DND-41 (cell line): ENCODE results near the gene SPINK1.

ENCODE experiments used
- EZH2 ChIP-seq: IDR thresholded peaks from 3 replicates; pipeline ENCODE4 v1.6.1; 2012; ENCODE audit warnings: borderline replicate concordance, low read depth, mild to moderate bottlenecking, moderate library complexity, low read length, inconsistent platforms; ENCODE audit not compliant: severe bottlenecking
- TF ChIP-seq, protein P1 (sequence below): IDR thresholded peaks from 2 replicates; pipeline ENCODE4 v1.5.1; 2012; ENCODE audit warnings: borderline replicate concordance, low read length, moderate library complexity, mild to moderate bottlenecking; ENCODE audit not compliant: poor library complexity, severe bottlenecking; ENCODE audit errors: extremely low read depth

DNA sequence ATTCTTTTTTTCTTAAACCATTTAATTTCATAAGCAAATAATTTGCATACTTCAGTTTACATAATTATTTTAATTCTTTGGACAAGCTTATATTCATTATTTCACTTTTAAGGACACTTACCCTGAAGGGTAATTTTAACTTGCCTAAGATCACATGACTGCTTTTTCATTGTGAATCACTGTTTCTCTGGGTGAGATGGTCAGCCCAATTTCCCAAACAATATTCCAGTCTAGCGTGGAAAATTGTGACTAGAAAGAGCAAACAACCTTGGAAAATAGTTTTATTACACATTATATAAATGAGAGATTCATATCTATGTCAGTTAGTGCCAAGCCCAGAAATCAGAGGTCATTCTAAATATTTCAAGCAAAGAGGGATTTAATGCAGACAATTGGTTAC lies 27.5 kb downstream of the SPINK1 start:
- TF ChIP-seq EZH2: no peak
- TF ChIP-seq, protein P1, sequence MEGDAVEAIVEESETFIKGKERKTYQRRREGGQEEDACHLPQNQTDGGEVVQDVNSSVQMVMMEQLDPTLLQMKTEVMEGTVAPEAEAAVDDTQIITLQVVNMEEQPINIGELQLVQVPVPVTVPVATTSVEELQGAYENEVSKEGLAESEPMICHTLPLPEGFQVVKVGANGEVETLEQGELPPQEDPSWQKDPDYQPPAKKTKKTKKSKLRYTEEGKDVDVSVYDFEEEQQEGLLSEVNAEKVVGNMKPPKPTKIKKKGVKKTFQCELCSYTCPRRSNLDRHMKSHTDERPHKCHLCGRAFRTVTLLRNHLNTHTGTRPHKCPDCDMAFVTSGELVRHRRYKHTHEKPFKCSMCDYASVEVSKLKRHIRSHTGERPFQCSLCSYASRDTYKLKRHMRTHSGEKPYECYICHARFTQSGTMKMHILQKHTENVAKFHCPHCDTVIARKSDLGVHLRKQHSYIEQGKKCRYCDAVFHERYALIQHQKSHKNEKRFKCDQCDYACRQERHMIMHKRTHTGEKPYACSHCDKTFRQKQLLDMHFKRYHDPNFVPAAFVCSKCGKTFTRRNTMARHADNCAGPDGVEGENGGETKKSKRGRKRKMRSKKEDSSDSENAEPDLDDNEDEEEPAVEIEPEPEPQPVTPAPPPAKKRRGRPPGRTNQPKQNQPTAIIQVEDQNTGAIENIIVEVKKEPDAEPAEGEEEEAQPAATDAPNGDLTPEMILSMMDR: no peak
